Measurements from ENCODE around the gene HEATR3.

The HEATR3 gene

GRCh38 chr16:50093607-50094539 lies 28.1 kb downstream of the HEATR3 start:
- H3K36me3 ChIP-seq (ENCODE audit: low read depth): peaks cover 62% of the 10 kb centered on the region
- TF ChIP-seq CTCF (IDR thresholded peaks at IDR 0.05; ENCODE audit: poor library complexity, severe bottlenecking): no peak
- no peak for DNase-seq (ENCODE audit: low spot score)

GRCh38 chr16:50096791-50097190 lies 31.0 kb downstream of the HEATR3 start:
- Histone ChIP-seq H3K4me1 (ENCODE audit: insufficient read depth, poor library complexity, severe bottlenecking) (peaks cover 20% of the 10 kb centered on the region), H3K9me3 (ENCODE audit: severe bottlenecking) (no peaks in the 10 kb centered on the region), H3K27ac (ENCODE audit: poor library complexity, severe bottlenecking) (no peak overlapping the region), H3K36me3 (ENCODE audit: low read depth) (peaks cover 68% of the 10 kb centered on the region), H3K27me3 (ENCODE audit: insufficient read depth, poor library complexity, severe bottlenecking) (no peaks in the 10 kb centered on the region), H3K4me3 (ENCODE audit: severe bottlenecking) (no peak overlapping the region)
- no peak for DNase-seq (ENCODE audit: low spot score)
- ATAC-seq (ENCODE audit: low read depth): no peak
- no peak for TF ChIP-seq CTCF (IDR thresholded peaks at IDR 0.05; ENCODE audit: poor library complexity, severe bottlenecking)

More at GRCh38 chr16:50093607-50094539, 28.1 kb downstream of the HEATR3 start:
- ATAC-seq (ENCODE audit: low read depth): no peak
- H3K4me3 ChIP-seq (ENCODE audit: severe bottlenecking): no peak overlapping the region
- H3K27ac ChIP-seq (ENCODE audit: poor library complexity, severe bottlenecking): no peak overlapping the region
- H3K9me3 ChIP-seq (ENCODE audit: severe bottlenecking): no peaks in the 10 kb centered on the region
- peaks cover under 1% of the 10 kb centered on the region for H3K4me1 ChIP-seq (ENCODE audit: insufficient read depth, poor library complexity, severe bottlenecking)
- H3K27me3 ChIP-seq (ENCODE audit: insufficient read depth, poor library complexity, severe bottlenecking): no peaks in the 10 kb centered on the region

GRCh38 chr16:50099957-50100648 lies 34.3 kb downstream of the HEATR3 start:
- H3K4me3 ChIP-seq (ENCODE audit: severe bottlenecking): no peak overlapping the region
- no peaks in the 10 kb centered on the region for H3K9me3 ChIP-seq (ENCODE audit: severe bottlenecking)
- no peaks in the 10 kb centered on the region for H3K27me3 ChIP-seq (ENCODE audit: insufficient read depth, poor library complexity, severe bottlenecking)
- H3K4me1 ChIP-seq (ENCODE audit: insufficient read depth, poor library complexity, severe bottlenecking): peaks cover 26% of the 10 kb centered on the region
- no peak for TF ChIP-seq CTCF (IDR thresholded peaks at IDR 0.05; ENCODE audit: poor library complexity, severe bottlenecking)
- ATAC-seq (ENCODE audit: low read depth) (peak; percentile 66), DNase-seq (ENCODE audit: low spot score) (no peak)
- peak overlapping the region; percentile 60 for H3K27ac ChIP-seq (ENCODE audit: poor library complexity, severe bottlenecking)
- H3K36me3 ChIP-seq (ENCODE audit: low read depth): peaks cover 79% of the 10 kb centered on the region

DNA sequence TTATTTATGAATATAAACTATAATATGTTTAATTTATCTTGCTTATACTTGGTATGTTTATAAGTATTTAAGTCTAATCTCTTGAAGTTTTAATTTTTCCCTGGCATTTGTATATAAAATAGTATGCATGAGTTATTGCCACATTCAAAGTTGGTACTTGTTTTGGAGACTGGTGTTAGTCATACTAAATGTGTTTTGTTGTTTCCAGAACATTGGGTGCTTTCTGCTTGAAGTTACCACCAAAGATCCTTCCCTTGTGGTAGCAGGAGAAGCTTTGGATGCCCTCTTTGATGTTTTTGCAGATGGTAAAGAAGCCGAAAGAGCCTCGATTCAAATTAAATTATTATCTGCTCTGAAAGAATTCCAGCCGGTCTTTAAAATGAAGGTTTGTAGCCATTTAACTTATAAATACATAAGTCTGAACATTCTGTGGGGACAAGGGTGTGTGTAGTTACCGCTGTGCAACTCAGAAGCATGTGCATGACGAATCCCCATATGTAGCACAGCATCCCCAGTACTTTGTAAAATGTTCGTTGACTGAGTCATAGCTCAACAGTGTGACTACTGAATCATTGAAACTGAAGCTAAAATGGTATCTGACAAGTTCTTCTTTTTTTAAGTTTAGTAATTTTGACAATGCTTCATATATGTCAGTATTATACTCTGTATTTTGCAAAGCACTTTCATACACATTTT lies 36.4 kb downstream of the HEATR3 start:
- Histone ChIP-seq H3K36me3 (ENCODE audit: low read depth) (peaks cover 82% of the 10 kb centered on the region), H3K27me3 (ENCODE audit: insufficient read depth, poor library complexity, severe bottlenecking) (no peaks in the 10 kb centered on the region), H3K9me3 (ENCODE audit: severe bottlenecking) (no peaks in the 10 kb centered on the region), H3K27ac (ENCODE audit: poor library complexity, severe bottlenecking) (peak overlapping the region; percentile 15), H3K4me1 (ENCODE audit: insufficient read depth, poor library complexity, severe bottlenecking) (peaks cover 26% of the 10 kb centered on the region), H3K4me3 (ENCODE audit: severe bottlenecking) (no peak overlapping the region)
- TF ChIP-seq CTCF (IDR thresholded peaks at IDR 0.05; ENCODE audit: poor library complexity, severe bottlenecking): no peak
- ATAC-seq (ENCODE audit: low read depth) (peak; percentile 85), DNase-seq (ENCODE audit: low spot score) (no peak)
